Measurements from ENCODE around the gene USP24.
A peak's percentile ranks its signal among the peaks of the same experiment; 100 is the strongest.
"Not testable (repeated sequence)": the region's sequence is repeated elsewhere in the genome, so short reads cannot be mapped to it uniquely, and the experiment has no call there.

Gene USP24

DNA sequence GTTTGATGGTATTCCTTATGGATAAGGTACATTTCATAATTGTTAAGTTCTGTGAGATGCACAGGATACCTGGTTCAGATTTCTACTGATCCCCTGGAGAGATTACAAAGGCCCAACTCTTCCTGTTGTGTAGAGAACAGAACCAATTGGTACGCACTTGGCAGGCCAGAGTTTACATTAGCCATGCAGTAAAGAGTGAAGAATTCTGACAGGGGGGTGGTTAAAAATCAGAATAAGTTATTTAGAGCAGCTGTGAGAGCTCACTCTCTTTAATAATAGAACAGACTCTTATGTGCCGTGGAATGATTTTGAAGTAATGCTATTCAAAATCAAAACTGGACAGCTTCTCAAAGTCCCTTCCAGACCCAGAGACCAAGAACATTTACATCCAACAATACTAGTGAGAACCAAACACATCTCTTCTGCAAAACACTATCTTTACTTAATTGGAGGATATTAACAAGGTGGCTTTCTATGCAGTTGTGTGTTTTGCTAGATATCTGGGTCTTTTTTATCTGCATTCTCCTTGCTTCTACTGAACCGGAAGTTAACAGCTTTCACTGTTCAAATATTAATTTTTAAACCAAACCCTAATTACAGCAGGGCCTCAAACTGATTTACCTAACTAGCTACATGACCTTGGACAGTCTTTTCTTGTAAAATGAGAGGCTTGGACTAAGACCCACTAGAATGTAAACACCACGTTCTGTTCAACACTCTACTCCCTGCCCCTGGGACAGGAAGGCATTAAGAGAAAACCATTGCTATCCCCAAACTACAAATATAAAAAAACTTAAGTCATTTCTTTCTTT, 4.0 kb downstream of the USP24 start:
- DNase-seq (ENCODE audit: insufficient read length) = no peak
- no peak for FAIRE-seq
- TF ChIP-seq POLR2A (IDR thresholded peaks at IDR 0.05; ENCODE audit: low read depth, low read length) = no peak
- TF ChIP-seq TAF1 (IDR thresholded peaks at IDR 0.05; ENCODE audit: borderline replicate concordance, low read depth, low read length) = no peak
- TF ChIP-seq POLR2AphosphoS5 (IDR thresholded peaks at IDR 0.05; ENCODE audit: low read depth, low read length) = no peak

- TF ChIP-seq POLR2AphosphoS5 (IDR thresholded peaks at IDR 0.05; ENCODE audit: low read depth, low read length) (no peak), POLR2A (IDR thresholded peaks at IDR 0.05; ENCODE audit: low read depth, low read length) (no peak), TAF1 (IDR thresholded peaks at IDR 0.05; ENCODE audit: borderline replicate concordance, low read depth, low read length) (no peak)
- DNase-seq (ENCODE audit: insufficient read length) (no peak), FAIRE-seq (peak; percentile 36)
These were observed 5.9 kb downstream of the USP24 start for GRCh38 chr1:55209247-55209646.

DNA sequence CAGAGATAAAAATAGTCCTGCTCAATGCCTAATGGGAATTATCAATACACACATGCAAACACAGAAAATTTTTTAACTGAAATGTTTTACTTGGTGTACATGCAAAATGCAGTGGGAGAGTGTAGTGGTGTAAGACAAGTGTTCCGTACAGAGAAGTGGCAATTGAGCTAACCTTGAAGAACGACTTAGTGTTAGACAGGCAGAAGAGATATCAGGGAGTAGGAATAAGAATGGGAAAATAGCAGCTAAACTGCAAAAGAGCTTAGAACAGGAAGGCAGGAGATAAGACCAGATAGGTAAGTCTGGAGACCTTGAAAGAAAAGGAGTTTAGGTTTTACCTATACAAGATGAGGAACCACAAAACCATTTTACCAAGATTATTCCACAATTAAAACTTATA, 9.0 kb downstream of the USP24 start:
- FAIRE-seq (no peak), DNase-seq (ENCODE audit: insufficient read length) (no peak)
- TF ChIP-seq POLR2AphosphoS5 (IDR thresholded peaks at IDR 0.05; ENCODE audit: low read depth, low read length) (no peak), TAF1 (IDR thresholded peaks at IDR 0.05; ENCODE audit: borderline replicate concordance, low read depth, low read length) (no peak), POLR2A (IDR thresholded peaks at IDR 0.05; ENCODE audit: low read depth, low read length) (no peak)

- FAIRE-seq (peak; percentile 94), DNase-seq (ENCODE audit: insufficient read length) (no peak)
- TF ChIP-seq POLR2AphosphoS5 (IDR thresholded peaks at IDR 0.05; ENCODE audit: low read depth, low read length) (no peak), TAF1 (IDR thresholded peaks at IDR 0.05; ENCODE audit: borderline replicate concordance, low read depth, low read length) (no peak), POLR2A (IDR thresholded peaks at IDR 0.05; ENCODE audit: low read depth, low read length) (no peak)
These were observed 10.2 kb downstream of the USP24 start for GRCh38 chr1:55204997-55205396.

DNA sequence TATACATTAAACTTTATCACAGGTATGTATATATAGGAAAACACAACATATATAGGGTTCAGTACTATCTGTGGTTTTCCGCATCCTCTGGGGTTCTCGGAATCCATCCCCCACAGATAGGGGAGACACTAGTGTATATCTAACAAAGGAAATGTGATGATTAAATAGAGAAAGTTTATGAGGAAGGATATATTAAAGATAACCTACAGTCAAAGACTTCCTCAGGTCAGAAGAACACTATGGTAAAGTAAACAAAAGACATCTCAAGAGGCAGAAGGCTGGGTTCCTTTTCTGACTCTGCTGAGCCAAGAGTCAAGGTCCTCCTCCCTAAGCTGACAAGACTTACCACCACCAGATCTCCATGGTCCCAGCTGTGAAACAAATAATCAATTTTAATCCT, 12.1 kb downstream of the USP24 start:
- no peak for TF ChIP-seq POLR2AphosphoS5 (IDR thresholded peaks at IDR 0.05; ENCODE audit: low read depth, low read length)
- TF ChIP-seq POLR2A (IDR thresholded peaks at IDR 0.05; ENCODE audit: low read depth, low read length) = no peak
- no peak for TF ChIP-seq TAF1 (IDR thresholded peaks at IDR 0.05; ENCODE audit: borderline replicate concordance, low read depth, low read length)
- no peak for DNase-seq (ENCODE audit: insufficient read length)
- FAIRE-seq = no peak

- TF ChIP-seq POLR2AphosphoS5 (IDR thresholded peaks at IDR 0.05; ENCODE audit: low read depth, low read length) (no peak), TAF1 (IDR thresholded peaks at IDR 0.05; ENCODE audit: borderline replicate concordance, low read depth, low read length) (no peak), POLR2A (IDR thresholded peaks at IDR 0.05; ENCODE audit: low read depth, low read length) (no peak)
- FAIRE-seq = no peak
- DNase-seq (ENCODE audit: insufficient read length) = no peak
These were observed 14.5 kb downstream of the USP24 start for GRCh38 chr1:55200667-55201066.

GRCh38 chr1:55199735-55200134, 15.4 kb downstream of the USP24 start:
- not testable (repeated sequence) for FAIRE-seq; DNase-seq (ENCODE audit: insufficient read length)

DNA sequence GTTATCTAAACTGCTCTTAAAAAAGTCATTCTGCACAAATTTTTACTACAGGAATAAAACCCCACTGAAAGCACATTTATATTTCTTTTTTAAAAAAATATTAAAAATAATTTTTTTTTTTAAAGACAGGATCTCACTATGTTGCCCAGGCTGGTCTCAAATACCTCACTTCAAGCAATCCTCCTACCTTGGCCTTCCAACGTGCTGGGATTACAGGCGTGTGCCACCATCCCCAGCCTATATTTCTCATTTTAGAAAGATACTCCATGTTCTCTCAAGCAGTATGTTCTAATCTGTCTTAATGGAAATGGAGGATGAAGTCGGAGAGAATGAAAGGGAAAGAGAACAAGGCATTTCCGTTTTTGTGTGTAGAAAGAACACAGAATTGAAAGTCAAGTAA, 17.1 kb downstream of the USP24 start:
- TF ChIP-seq TAF1 (IDR thresholded peaks at IDR 0.05; ENCODE audit: borderline replicate concordance, low read depth, low read length) (no peak), POLR2AphosphoS5 (IDR thresholded peaks at IDR 0.05; ENCODE audit: low read depth, low read length) (no peak), POLR2A (IDR thresholded peaks at IDR 0.05; ENCODE audit: low read depth, low read length) (no peak)
- DNase-seq (ENCODE audit: insufficient read length) = no peak
- FAIRE-seq = no peak

DNA sequence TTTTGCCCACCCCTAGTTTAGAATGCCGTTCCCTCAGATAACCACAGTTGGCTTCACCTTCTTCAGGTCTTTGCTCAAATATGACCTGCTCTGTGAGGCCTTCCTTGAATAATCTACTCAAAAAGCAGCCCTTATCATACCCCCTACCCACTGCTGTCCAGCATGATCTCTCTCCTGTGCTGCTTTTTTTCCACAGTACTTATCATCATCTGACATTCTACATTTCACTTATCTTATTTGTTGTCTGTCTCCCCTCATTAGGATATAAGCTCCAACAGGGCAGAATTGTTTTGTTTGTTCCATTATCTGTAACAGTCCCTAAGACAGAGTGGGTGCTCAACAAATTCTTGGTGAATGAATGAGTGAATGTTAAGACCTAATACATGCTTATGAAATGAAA, 18.1 kb downstream of the USP24 start:
- FAIRE-seq (no peak), DNase-seq (ENCODE audit: insufficient read length) (no peak)
- TF ChIP-seq TAF1 (IDR thresholded peaks at IDR 0.05; ENCODE audit: borderline replicate concordance, low read depth, low read length) = no peak
- no peak for TF ChIP-seq POLR2AphosphoS5 (IDR thresholded peaks at IDR 0.05; ENCODE audit: low read depth, low read length)
- TF ChIP-seq POLR2A (IDR thresholded peaks at IDR 0.05; ENCODE audit: low read depth, low read length) = no peak

DNA sequence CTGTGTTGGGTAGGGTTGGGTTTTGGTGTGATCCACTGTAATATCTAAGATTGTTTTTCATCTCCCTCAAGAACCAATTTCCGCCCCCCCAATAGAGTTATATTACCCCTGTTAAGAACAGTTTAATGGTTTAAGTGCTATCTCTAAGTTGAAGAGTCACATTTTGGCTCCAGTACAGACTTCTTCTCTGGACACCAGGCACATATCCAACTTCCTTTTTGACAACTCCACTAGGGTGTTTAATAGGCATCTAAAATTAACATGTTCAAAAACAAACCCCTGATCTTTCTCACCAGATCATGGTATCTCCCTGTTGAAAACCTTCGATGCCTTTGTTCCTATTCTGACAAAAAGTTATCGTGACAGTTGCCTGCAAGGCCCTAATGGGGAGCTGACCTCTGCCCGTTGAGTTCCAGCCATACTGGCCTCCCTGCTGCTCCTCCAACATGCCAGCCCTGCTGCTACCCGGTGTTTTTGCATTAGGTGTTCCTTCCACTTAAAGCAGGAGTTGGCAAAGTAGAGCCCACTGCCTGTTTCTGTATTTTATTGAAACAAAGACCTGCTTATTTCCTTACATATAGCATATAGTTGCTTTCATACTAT, 18.6 kb downstream of the USP24 start:
- TF ChIP-seq POLR2AphosphoS5 (IDR thresholded peaks at IDR 0.05; ENCODE audit: low read depth, low read length) = no peak
- no peak for TF ChIP-seq POLR2A (IDR thresholded peaks at IDR 0.05; ENCODE audit: low read depth, low read length)
- no peak for TF ChIP-seq TAF1 (IDR thresholded peaks at IDR 0.05; ENCODE audit: borderline replicate concordance, low read depth, low read length)
- DNase-seq (ENCODE audit: insufficient read length) = no peak
- no peak for FAIRE-seq

- no peak for TF ChIP-seq TAF1 (IDR thresholded peaks at IDR 0.05; ENCODE audit: borderline replicate concordance, low read depth, low read length)
- TF ChIP-seq POLR2A (IDR thresholded peaks at IDR 0.05; ENCODE audit: low read depth, low read length) = no peak
- no peak for TF ChIP-seq POLR2AphosphoS5 (IDR thresholded peaks at IDR 0.05; ENCODE audit: low read depth, low read length)
- no peak for FAIRE-seq
- no peak for DNase-seq (ENCODE audit: insufficient read length)
These were observed 19.5 kb downstream of the USP24 start for GRCh38 chr1:55195521-55196233.

- no peak for TF ChIP-seq POLR2AphosphoS5 (IDR thresholded peaks at IDR 0.05; ENCODE audit: low read depth, low read length)
- TF ChIP-seq POLR2A (IDR thresholded peaks at IDR 0.05; ENCODE audit: low read depth, low read length) = no peak
- no peak for TF ChIP-seq TAF1 (IDR thresholded peaks at IDR 0.05; ENCODE audit: borderline replicate concordance, low read depth, low read length)
- DNase-seq (ENCODE audit: insufficient read length) (no peak), FAIRE-seq (no peak)
These were observed 20.3 kb downstream of the USP24 start for GRCh38 chr1:55194851-55195250.
